ENCODE measurements around the gene BIRC2. TPM values are rescaled to one million over a fixed set of nuclear protein-coding genes. Genes with fewer than 3 reads are reported as not detected.

Gene BIRC2
- total RNA-seq, 1 donor from 2014 or later: 46.9 TPM

DNA sequence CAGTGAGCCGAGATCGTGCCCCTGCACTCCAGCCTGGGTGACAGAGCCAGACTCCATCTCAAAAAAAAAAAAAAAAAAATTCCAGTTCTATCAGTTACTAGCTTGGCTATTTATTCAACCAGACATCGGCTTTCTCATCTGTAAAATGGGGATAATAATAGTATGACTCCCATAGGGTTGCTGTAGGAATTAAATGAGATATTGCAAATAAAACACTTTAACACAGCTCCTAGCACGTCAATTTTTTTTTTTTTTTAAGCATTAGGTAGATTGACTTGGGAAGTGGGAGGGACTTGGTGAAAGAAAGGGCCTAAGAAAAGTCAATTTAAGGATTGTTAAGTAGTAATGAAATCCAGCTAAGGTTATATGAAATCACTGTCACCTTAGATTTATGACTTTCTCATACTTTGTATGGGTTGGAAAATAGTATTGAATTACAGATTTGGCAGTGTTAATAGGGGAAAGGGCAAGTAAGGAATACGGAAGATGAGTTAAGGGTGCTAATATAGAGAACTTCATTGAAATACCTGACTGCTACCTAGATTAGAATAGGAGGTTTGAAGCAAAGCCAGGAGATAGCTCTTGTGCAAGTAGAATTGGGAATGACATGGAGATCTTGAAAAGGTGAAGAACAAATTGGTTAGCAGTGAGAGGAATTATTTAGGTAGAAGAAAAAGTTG, 28.8 kb downstream of the BIRC2 start:
- no peak overlapping the region for H3K4me3 Mint-ChIP-seq
- no peak for DNase-seq (ENCODE audit: extremely low spot score, unreplicated experiment)
- H3K9me3 Mint-ChIP-seq: no peaks in the 10 kb centered on the region
- H3K27me3 Mint-ChIP-seq: no peaks in the 10 kb centered on the region
- H3K4me1 Mint-ChIP-seq (ENCODE audit: unreplicated experiment): no peaks in the 10 kb centered on the region
- TF ChIP-seq, protein P1, sequence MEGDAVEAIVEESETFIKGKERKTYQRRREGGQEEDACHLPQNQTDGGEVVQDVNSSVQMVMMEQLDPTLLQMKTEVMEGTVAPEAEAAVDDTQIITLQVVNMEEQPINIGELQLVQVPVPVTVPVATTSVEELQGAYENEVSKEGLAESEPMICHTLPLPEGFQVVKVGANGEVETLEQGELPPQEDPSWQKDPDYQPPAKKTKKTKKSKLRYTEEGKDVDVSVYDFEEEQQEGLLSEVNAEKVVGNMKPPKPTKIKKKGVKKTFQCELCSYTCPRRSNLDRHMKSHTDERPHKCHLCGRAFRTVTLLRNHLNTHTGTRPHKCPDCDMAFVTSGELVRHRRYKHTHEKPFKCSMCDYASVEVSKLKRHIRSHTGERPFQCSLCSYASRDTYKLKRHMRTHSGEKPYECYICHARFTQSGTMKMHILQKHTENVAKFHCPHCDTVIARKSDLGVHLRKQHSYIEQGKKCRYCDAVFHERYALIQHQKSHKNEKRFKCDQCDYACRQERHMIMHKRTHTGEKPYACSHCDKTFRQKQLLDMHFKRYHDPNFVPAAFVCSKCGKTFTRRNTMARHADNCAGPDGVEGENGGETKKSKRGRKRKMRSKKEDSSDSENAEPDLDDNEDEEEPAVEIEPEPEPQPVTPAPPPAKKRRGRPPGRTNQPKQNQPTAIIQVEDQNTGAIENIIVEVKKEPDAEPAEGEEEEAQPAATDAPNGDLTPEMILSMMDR (conservative IDR thresholded peaks at IDR 0.05): no peak
- no peak overlapping the region for H3K27ac Mint-ChIP-seq
- H3K36me3 Mint-ChIP-seq: peaks cover 35% of the 10 kb centered on the region

DNA sequence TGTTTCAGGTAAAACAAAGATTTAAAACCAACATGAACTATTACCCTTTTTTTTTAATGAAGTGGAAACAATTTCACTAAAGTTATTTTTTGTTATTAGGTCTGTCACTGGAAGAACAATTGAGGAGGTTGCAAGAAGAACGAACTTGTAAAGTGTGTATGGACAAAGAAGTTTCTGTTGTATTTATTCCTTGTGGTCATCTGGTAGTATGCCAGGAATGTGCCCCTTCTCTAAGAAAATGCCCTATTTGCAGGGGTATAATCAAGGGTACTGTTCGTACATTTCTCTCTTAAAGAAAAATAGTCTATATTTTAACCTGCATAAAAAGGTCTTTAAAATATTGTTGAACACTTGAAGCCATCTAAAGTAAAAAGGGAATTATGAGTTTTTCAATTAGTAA, 30.9 kb downstream of the BIRC2 start:
- no peak overlapping the region for H3K27ac Mint-ChIP-seq
- TF ChIP-seq, protein P1 (conservative IDR thresholded peaks at IDR 0.05): no peak
- no peaks in the 10 kb centered on the region for H3K9me3 Mint-ChIP-seq
- H3K4me3 Mint-ChIP-seq: no peak overlapping the region
- peaks cover 38% of the 10 kb centered on the region for H3K36me3 Mint-ChIP-seq
- DNase-seq (ENCODE audit: extremely low spot score, unreplicated experiment): no peak
- no peaks in the 10 kb centered on the region for H3K27me3 Mint-ChIP-seq
- H3K4me1 Mint-ChIP-seq (ENCODE audit: unreplicated experiment): no peaks in the 10 kb centered on the region

DNA sequence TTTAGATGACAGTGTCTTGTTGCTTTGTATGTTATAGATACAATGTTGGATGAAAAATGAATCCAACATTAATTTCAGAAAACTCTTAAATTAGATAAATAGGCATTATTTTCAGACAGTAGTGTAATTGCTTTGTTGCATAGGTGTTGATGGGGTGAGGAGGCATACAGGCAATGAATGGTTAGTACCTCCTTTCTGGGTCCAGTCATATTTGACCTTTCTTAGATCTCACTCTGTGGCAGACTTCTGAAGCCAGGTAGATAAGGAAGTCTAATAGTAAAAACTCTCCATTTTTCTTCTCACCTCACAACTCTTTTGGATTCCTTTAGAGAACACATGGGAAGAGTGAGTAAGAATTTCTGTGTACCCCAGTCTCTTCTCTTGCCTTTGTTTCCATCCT, 31.8 kb downstream of the BIRC2 start:
- no peak for DNase-seq (ENCODE audit: extremely low spot score, unreplicated experiment)
- H3K27me3 Mint-ChIP-seq: no peaks in the 10 kb centered on the region
- no peaks in the 10 kb centered on the region for H3K9me3 Mint-ChIP-seq
- no peak overlapping the region for H3K27ac Mint-ChIP-seq
- H3K4me3 Mint-ChIP-seq: no peak overlapping the region
- peaks cover 47% of the 10 kb centered on the region for H3K36me3 Mint-ChIP-seq
- peaks cover 3% of the 10 kb centered on the region for H3K4me1 Mint-ChIP-seq (ENCODE audit: unreplicated experiment)
- TF ChIP-seq, protein P1 (conservative IDR thresholded peaks at IDR 0.05): no peak

DNA sequence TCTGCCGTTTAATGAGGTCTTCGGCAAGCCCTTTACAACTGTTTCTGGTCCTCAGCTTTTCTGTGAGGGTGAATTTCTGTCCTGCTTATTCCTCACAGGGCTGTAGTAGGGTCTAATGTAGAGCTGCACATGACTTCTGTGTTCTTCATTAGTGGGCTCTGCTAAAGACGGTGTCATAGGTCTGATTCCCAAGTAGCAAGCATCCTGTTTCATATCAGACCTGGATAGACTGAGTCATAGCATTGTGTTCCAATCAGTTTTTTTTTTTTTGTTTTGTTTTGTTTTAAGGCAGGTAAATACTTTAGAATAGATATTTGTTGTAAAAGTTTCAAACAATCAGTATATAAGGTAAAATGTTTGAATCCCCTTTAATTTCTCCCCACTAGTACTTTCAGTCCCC, 35.4 kb downstream of the BIRC2 start:
- Mint-ChIP-seq H3K4me3 (no peak overlapping the region), H3K27me3 (no peaks in the 10 kb centered on the region), H3K27ac (no peak overlapping the region), H3K36me3 (peaks cover 56% of the 10 kb centered on the region), H3K9me3 (no peaks in the 10 kb centered on the region), H3K4me1 (ENCODE audit: unreplicated experiment) (peaks cover 17% of the 10 kb centered on the region)
- DNase-seq (ENCODE audit: extremely low spot score, unreplicated experiment): no peak
- TF ChIP-seq, protein P1 (conservative IDR thresholded peaks at IDR 0.05): no peak

DNA sequence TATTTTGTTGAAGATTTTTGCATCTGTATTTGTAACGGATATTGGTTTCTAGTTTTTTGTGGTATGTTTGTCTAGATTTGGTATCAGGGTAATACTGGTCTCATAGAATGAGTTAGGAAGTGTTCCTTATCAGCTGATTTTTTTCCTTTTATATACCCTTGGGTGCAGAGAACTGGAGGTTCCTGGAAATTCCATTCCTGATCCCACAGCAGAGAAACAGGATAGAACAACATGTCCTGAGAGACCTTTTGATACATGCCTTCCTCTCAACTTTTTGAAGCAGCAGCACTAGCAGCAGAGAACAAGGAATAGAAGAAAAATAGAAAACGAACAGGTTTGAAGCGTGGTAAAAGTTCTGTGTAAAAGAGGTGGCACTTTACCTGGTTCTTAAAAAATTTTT, 36.8 kb downstream of the BIRC2 start:
- Mint-ChIP-seq H3K4me3 (no peak overlapping the region), H3K27me3 (no peaks in the 10 kb centered on the region), H3K4me1 (ENCODE audit: unreplicated experiment) (peaks cover 17% of the 10 kb centered on the region), H3K36me3 (peaks cover 53% of the 10 kb centered on the region), H3K27ac (peak overlapping the region; percentile 50), H3K9me3 (no peaks in the 10 kb centered on the region)
- DNase-seq (ENCODE audit: extremely low spot score, unreplicated experiment): no peak
- TF ChIP-seq, protein P1 (conservative IDR thresholded peaks at IDR 0.05): no peak

All from type B pancreatic cell (in vitro differentiated cells).